ENCODE measurements around the gene DNAL4.

DNAL4 gene

DNA sequence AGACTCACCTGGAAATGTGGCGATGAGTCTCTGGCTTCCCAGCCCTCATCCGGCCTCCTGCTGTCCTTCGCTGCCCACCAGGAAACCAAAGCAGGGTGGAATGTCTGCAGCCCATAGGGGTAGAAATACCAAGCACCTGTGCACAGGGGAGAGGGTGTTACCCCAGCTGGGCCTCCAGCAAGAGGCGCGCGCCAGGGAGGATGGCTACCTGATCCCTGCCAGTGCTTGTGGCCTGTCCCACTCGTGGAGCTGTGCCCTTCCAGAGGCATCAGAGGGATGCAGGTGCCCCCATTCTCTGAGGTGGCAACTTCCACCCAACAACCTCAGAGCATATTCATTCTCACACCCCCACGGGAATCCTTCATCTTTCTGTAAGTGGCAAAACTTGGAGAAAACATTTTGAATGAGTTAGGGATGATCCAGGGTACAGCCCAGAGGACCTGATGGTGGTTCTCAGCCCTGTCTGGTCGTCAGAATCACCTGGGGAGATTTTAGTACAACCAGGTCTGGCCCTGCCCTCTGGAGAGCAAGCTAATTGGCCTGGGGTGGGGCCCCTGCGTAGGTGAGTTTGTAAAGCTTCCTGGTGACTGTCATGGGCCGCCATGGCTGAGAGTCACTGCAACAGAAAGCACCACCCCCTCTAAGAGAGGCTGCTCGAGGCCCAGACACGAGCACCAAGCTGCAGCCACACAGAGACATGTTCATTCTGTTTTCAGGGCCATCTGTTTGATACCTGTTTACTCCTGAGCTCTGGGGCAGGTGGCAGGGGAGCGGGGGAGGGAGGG is 48.1 kb downstream of the DNAL4 start:
- TF ChIP-seq, protein P1, sequence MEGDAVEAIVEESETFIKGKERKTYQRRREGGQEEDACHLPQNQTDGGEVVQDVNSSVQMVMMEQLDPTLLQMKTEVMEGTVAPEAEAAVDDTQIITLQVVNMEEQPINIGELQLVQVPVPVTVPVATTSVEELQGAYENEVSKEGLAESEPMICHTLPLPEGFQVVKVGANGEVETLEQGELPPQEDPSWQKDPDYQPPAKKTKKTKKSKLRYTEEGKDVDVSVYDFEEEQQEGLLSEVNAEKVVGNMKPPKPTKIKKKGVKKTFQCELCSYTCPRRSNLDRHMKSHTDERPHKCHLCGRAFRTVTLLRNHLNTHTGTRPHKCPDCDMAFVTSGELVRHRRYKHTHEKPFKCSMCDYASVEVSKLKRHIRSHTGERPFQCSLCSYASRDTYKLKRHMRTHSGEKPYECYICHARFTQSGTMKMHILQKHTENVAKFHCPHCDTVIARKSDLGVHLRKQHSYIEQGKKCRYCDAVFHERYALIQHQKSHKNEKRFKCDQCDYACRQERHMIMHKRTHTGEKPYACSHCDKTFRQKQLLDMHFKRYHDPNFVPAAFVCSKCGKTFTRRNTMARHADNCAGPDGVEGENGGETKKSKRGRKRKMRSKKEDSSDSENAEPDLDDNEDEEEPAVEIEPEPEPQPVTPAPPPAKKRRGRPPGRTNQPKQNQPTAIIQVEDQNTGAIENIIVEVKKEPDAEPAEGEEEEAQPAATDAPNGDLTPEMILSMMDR (IDR thresholded peaks at IDR 0.05; ENCODE audit: low read depth, low read length), result no peak
- H3K4me3 ChIP-seq (ENCODE audit: low read depth, low read length), result no peak overlapping the region
- peak; percentile 45 for DNase-seq
- peak overlapping the region; percentile 47 for H3K27ac ChIP-seq
- H3K27me3 ChIP-seq (ENCODE audit: insufficient read depth, low read depth, severe bottlenecking), result no peaks in the 10 kb centered on the region
- H3K9me3 ChIP-seq (ENCODE audit: severe bottlenecking), result no peaks in the 10 kb centered on the region
- H3K36me3 ChIP-seq, result peaks cover 96% of the 10 kb centered on the region

DNA sequence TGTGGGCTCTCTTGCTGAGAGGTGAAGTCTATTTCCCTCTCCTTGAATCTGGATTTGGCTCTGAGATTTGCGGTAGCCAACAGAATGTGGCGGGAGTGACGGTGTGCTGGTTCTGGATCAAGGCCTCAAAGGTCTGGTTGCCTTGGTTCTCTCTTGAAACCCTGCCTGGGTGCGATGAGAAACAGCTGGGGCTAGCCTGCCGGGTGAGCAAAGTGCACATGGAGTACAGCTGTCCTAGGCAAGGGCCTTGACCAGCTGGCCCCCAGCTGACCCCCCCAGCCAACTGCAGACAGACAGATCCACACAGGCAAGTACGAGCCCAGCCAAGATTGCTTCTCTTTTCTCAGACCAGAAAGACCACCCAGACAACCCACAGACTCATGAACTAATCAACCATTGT is 49.0 kb downstream of the DNAL4 start:
- TF ChIP-seq, protein P1 (IDR thresholded peaks at IDR 0.05; ENCODE audit: low read depth, low read length), result no peak
- DNase-seq, result no peak
- H3K4me3 ChIP-seq (ENCODE audit: low read depth, low read length), result no peak overlapping the region
- no peaks in the 10 kb centered on the region for H3K27me3 ChIP-seq (ENCODE audit: insufficient read depth, low read depth, severe bottlenecking)
- H3K27ac ChIP-seq, result no peak overlapping the region
- peaks cover 96% of the 10 kb centered on the region for H3K36me3 ChIP-seq
- H3K9me3 ChIP-seq (ENCODE audit: severe bottlenecking), result no peaks in the 10 kb centered on the region

DNA sequence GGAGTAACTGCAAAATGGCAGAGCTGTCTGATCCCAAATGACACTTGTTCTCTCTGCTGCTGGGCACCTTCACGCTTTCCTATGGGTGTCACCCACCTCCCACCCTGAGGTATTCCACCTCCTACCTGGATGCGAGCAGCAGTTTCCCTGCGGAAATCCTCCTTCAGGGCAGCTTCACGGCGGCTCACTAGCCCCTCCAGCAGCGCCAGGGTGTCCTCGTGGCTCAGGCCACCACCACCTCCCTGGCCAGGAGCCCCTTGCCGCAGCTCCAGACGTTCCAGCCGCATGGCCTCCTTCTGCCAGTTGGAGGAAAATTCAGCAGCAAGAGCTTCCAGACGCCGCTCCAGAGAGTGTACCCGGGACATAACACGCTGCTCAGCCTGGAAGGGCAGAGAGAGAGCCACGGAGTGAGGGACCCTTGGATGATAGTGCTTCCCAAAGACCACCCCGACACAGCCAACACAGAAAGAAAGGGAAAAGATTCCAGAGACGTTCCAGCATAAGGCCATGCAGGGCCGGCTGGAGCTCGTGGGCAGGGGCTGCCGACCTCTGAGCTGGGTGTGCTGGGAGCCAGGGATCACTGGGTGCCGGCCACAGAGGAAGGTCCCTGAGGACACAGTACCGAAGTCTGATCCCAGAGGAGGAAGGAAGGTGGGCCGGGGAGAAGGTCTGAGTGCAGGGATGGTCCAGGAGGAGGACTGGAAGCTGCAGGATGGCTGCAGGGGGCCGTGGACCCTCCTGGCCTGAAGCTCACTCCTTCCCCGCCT is 51.6 kb downstream of the DNAL4 start:
- Histone ChIP-seq H3K27me3 (ENCODE audit: insufficient read depth, low read depth, severe bottlenecking) (no peaks in the 10 kb centered on the region), H3K9me3 (ENCODE audit: severe bottlenecking) (no peaks in the 10 kb centered on the region), H3K27ac (no peak overlapping the region), H3K4me3 (ENCODE audit: low read depth, low read length) (no peak overlapping the region), H3K36me3 (peaks cover 96% of the 10 kb centered on the region)
- no peak for DNase-seq
- TF ChIP-seq, protein P1 (IDR thresholded peaks at IDR 0.05; ENCODE audit: low read depth, low read length), result no peak

DNA sequence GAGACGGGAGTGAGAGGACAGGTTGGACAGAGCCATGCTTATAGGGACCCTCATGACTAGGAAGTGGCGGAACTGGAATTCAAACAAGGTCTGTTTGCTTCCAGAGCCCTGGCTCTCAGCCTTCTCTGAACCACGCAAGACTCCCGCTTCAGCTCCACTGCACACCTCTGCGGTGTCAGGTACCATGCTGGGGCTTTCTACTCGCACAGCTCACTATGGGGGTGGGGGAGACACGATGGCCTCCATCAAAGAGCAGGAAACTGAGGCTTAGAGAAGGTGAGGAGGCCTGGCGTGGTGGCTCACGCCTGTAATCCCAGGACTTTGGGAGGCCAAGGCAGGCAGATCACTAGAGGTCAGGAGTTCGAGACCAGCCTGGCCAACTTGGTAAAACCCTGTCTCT is 52.4 kb downstream of the DNAL4 start:
- Histone ChIP-seq H3K9me3 (ENCODE audit: severe bottlenecking) (no peaks in the 10 kb centered on the region), H3K36me3 (peaks cover 96% of the 10 kb centered on the region), H3K4me3 (ENCODE audit: low read depth, low read length) (no peak overlapping the region), H3K27ac (no peak overlapping the region), H3K27me3 (ENCODE audit: insufficient read depth, low read depth, severe bottlenecking) (no peaks in the 10 kb centered on the region)
- TF ChIP-seq, protein P1 (IDR thresholded peaks at IDR 0.05; ENCODE audit: low read depth, low read length), result no peak
- DNase-seq, result no peak

DNA sequence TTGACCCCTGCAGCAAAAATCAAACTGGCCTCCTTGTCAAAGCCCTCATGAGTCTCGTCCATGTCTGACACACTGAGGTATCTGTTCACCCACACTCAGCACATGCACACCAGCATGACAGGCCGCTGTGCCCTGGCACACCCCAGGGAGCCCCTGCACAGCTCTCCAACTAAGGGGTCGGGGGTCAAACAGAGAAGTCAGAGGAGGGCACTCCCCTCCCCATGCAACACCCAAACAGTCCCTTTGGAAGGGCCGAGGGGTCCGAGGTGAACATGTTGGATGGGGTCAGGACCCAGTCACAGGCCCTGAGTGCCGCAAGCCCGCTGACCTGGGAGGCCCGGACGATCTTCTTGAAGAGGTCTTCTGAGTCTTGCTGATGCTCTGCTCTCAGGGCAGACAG is 52.8 kb downstream of the DNAL4 start:
- H3K36me3 ChIP-seq, result peaks cover 96% of the 10 kb centered on the region
- no peak overlapping the region for H3K4me3 ChIP-seq (ENCODE audit: low read depth, low read length)
- TF ChIP-seq, protein P1 (IDR thresholded peaks at IDR 0.05; ENCODE audit: low read depth, low read length), result no peak

More for the DNA sequence above, 52.8 kb downstream of the DNAL4 start:
- Histone ChIP-seq H3K27me3 (ENCODE audit: insufficient read depth, low read depth, severe bottlenecking) (no peaks in the 10 kb centered on the region), H3K27ac (no peak overlapping the region), H3K9me3 (ENCODE audit: severe bottlenecking) (no peaks in the 10 kb centered on the region)
- DNase-seq, result no peak

Data from WERI-Rb-1 (cell line).